Measurements from ENCODE around the gene PLCH1. TPM values are rescaled to one million over a fixed set of nuclear protein-coding genes. Genes with fewer than 3 reads are reported as not detected.

Gene PLCH1
- total and polyA plus RNA-seq, 2 of the 8 experiments (the other 6 are each of a cell fraction or from before 2014, with no cell fraction given), result 5.8 to 17.2 TPM

GRCh38 chr3:155745795-155746550 is 1.1 kb upstream of the PLCH1 start (continued):
- TF ChIP-seq CHD7 (IDR thresholded peaks at IDR 0.05; ENCODE audit: insufficient replicate concordance, low read length), result no peak
- no peak for TF ChIP-seq SIRT6 (IDR thresholded peaks at IDR 0.05; ENCODE audit: low read length)
- TF ChIP-seq TBP (IDR thresholded peaks at IDR 0.05; ENCODE audit: low read depth, low read length), result 0 out of 2 replicates have a peak, but pooled peaks have one; percentile 41
- 0 out of 2 replicates have a peak, but pooled peaks have one; percentile 49 for TF ChIP-seq YY1 (IDR thresholded peaks at IDR 0.05; ENCODE audit: low read depth, low read length)
- TF ChIP-seq PHF8 (conservative IDR thresholded peaks at IDR 0.05; ENCODE audit: low read depth, low read length), result no peak
- peak; percentile 31 for TF ChIP-seq SAP30 (IDR thresholded peaks at IDR 0.05; ENCODE audit: insufficient read depth, insufficient replicate concordance, low read length)
- peak; percentile 51 for TF ChIP-seq TAF7 (optimal IDR thresholded peaks at IDR 0.05; ENCODE audit: borderline replicate concordance, low read depth, low read length)
- TF ChIP-seq TCF12 (IDR thresholded peaks at IDR 0.05; ENCODE audit: low read depth, low read length), result no peak
- TF ChIP-seq TAF1 (IDR thresholded peaks at IDR 0.05; ENCODE audit: low read depth, low read length), result peak; percentile 74
- TF ChIP-seq SP1 (IDR thresholded peaks at IDR 0.05; ENCODE audit: low read depth, low read length), result peak; percentile 96

Measured in H1 (cell line).